Measurements from ENCODE around the gene SLC25A4.

- TF ChIP-seq CTCF (IDR thresholded peaks at IDR 0.05) (no peak), POLR2AphosphoS5 (IDR thresholded peaks at IDR 0.05; ENCODE audit: low read depth, low read length) (no peak), REST (IDR thresholded peaks at IDR 0.05; ENCODE audit: insufficient read depth in 1 of 2, low read depth in 2 of 2, low read length in 1 of 2) (no peak), TCF7L2 (IDR thresholded peaks at IDR 0.05; ENCODE audit: low read depth, low read length) (no peak), SIN3A (IDR thresholded peaks at IDR 0.05; ENCODE audit: borderline replicate concordance, insufficient read depth, low read depth, low read length) (no peak)
Observed at GRCh38 chr4:185151296-185151695, 8.2 kb downstream of the SLC25A4 start.
